Measurements from ENCODE around the gene ZNF516. TPM values are rescaled to one million over a fixed set of nuclear protein-coding genes. Genes with fewer than 3 reads are reported as not detected.

ZNF516 gene
- polyA plus RNA-seq, 1 experiment = 11.3 TPM

- Histone ChIP-seq H3K27me3 (ENCODE audit: control insufficient read depth, insufficient read depth, low read length) (no peaks in the 10 kb centered on the region), H3K4me3 (ENCODE audit: low read depth, low read length) (no peak overlapping the region), H3K36me3 (ENCODE audit: control insufficient read depth, insufficient read depth, low read length) (peaks cover 8% of the 10 kb centered on the region; the same call in 1 of the 2 replicates)
- no peak for TF ChIP-seq CTCF (IDR thresholded peaks at IDR 0.05; ENCODE audit: insufficient read depth, low read depth, low read length)
- no peak for DNase-seq (ENCODE audit: low read depth)
- CTCF ChIA-PET = interaction anchor here (1.6 to 5.5 kb wide), 6 partner anchors 8 to 308 kb away, joined by 4 to 70 read pairs (median 37); no protein-coding TSS in a partner anchor
- POLR2A ChIA-PET = no interaction called here
Observed at GRCh38 chr18:76401498-76401897, 93.5 kb downstream of the ZNF516 start.

DNA sequence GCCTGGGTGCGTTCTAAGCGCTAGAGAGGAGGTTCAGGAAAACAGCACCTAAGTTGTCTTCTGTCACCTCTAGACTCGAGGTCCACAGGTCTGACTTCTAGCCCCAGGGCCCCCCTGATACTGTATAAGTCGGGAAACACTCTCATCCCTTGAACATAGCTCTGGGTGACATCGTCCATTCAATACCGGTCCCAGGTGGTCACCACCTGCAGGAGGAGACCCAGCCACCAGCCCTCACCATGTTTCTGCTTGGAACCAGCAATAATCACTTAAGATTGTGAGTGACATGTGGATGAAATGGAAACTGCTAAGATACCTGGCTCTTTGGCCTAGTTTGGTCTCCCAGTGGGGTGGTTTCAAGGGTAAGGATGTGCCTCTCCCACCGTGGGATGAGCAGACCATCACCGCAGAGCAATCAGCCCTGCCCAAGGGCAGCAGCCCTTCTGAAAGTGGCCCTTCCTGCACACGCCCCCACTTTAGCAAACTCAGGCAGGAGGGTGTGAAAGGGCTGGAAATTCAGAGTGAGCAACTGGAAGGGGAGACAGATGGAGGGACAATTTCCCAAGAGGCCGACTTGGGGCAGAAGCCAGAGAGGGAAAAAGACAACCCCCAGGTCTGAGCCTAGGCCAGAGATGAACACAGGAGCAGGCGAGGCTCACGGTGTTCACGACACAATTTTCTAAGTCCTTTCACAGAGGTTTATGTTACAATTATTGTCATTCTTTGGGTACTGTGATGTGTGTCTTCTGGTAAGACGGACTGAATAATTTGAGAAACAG, 95.2 kb downstream of the ZNF516 start:
- Histone ChIP-seq H3K4me3 (ENCODE audit: low read depth, low read length) (no peak overlapping the region), H3K36me3 (ENCODE audit: control insufficient read depth, insufficient read depth, low read length) (peaks cover 7% of the 10 kb centered on the region; the same call in 1 of the 2 replicates), H3K27me3 (ENCODE audit: control insufficient read depth, insufficient read depth, low read length) (no peaks in the 10 kb centered on the region)
- TF ChIP-seq CTCF (IDR thresholded peaks at IDR 0.05; ENCODE audit: insufficient read depth, low read depth, low read length) = no peak
- ChIA-PET CTCF (interaction anchor here (0.7 to 5.5 kb wide), 33 partner anchors 10 to 311 kb away, joined by 3 to 70 read pairs (median 5); no protein-coding TSS in a partner anchor), POLR2A (no interaction called here)
- DNase-seq (ENCODE audit: low read depth) = no peak

DNA sequence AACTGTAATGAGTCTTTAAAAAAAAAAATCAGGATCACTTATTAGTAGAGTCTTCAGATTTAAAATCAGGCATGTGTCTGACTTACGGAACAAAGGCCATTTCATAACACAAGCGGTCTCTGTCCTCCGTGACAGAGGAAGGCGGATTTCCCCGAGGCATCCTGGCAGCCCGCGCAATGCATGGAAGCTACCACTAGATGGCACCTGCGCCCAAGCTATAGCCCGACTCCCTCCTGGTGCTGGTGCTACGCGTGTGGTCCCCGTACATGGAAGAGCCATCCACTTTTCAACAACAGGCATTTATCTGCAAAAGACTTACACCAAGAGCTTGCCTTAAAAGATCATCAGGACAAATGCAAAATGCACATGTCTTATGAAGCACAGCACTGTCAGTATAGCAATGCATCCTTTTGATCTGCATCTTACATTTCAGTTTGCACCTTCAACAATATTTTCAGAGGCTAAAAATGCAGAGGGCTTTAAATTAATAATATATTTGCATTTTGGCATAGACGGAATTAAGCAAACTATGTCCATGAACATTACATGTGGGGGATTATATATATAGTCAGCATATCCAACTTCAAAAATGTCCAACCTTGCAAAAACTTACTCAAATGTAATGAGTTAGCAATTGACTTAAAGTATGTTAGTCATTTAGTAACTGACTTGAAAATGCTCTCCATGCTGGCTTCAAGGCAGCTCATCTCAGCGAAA, 96.0 kb downstream of the ZNF516 start:
- no peak for DNase-seq (ENCODE audit: low read depth)
- H3K36me3 ChIP-seq (ENCODE audit: control insufficient read depth, insufficient read depth, low read length) = 0 out of 2 replicates have a peak, but pooled peaks cover 5% of the 10 kb centered on the region
- ChIA-PET POLR2A (interaction anchor here (0.7 kb wide), 1 partner anchor 624 kb away, joined by 4 read pairs; no protein-coding TSS in a partner anchor), CTCF (interaction anchor here (0.6 to 5.5 kb wide), 41 partner anchors 10 to 346 kb away, joined by 3 to 70 read pairs (median 5); no protein-coding TSS in a partner anchor)
- H3K4me3 ChIP-seq (ENCODE audit: low read depth, low read length) = no peak overlapping the region
- H3K27me3 ChIP-seq (ENCODE audit: control insufficient read depth, insufficient read depth, low read length) = no peaks in the 10 kb centered on the region
- TF ChIP-seq CTCF (IDR thresholded peaks at IDR 0.05; ENCODE audit: insufficient read depth, low read depth, low read length) = peak; percentile 99

DNA sequence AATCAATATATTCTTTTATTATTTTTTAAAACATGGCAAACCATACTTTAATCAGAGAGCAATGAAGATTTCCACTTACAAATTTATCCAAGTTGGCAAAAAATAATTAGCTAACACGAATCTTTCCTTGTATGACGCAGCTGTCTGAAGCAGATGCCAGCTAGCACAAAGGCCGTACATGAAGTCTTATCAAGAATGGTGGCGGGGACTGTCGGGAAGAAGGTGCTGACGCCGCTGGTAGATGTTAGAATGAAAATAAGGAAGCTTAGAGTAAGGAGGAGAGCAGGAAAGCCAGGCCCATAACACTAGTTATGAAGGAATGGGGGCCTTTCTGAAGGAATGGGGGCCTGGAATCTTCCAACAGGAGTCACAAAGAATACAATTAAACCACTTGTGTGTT, 96.7 kb downstream of the ZNF516 start:
- CTCF ChIA-PET = interaction anchor here (0.7 to 5.5 kb wide), 31 partner anchors 10 to 310 kb away, joined by 3 to 70 read pairs (median 5); no protein-coding TSS in a partner anchor
- Histone ChIP-seq H3K4me3 (ENCODE audit: low read depth, low read length) (no peak overlapping the region), H3K27me3 (ENCODE audit: control insufficient read depth, insufficient read depth, low read length) (no peaks in the 10 kb centered on the region), H3K36me3 (ENCODE audit: control insufficient read depth, insufficient read depth, low read length) (0 out of 2 replicates have a peak, but pooled peaks cover 3% of the 10 kb centered on the region)
- POLR2A ChIA-PET = no interaction called here
- DNase-seq (ENCODE audit: low read depth) = no peak
- TF ChIP-seq CTCF (IDR thresholded peaks at IDR 0.05; ENCODE audit: insufficient read depth, low read depth, low read length) = no peak

- ChIA-PET CTCF (interaction anchor here (0.9 to 5.5 kb wide), 9 partner anchors 10 to 311 kb away, joined by 3 to 70 read pairs (median 28); no protein-coding TSS in a partner anchor), POLR2A (no interaction called here)
- DNase-seq (ENCODE audit: low read depth) = no peak
Observed at GRCh38 chr18:76397631-76398030, 97.4 kb downstream of the ZNF516 start.

More at GRCh38 chr18:76397631-76398030, 97.4 kb downstream of the ZNF516 start:
- H3K4me3 ChIP-seq (ENCODE audit: low read depth, low read length) = no peak overlapping the region
- no peaks in the 10 kb centered on the region for H3K27me3 ChIP-seq (ENCODE audit: control insufficient read depth, insufficient read depth, low read length)
- TF ChIP-seq CTCF (IDR thresholded peaks at IDR 0.05; ENCODE audit: insufficient read depth, low read depth, low read length) = no peak
- H3K36me3 ChIP-seq (ENCODE audit: control insufficient read depth, insufficient read depth, low read length) = 0 out of 2 replicates have a peak, but pooled peaks cover 3% of the 10 kb centered on the region

Data from BJ (cell line).